Amniotic epithelial cell (primary cell): ENCODE data around the gene RASEF.

Source experiments
- DNase-seq: peaks from one replicate; pipeline ENCODE4 v3.0.0-alpha.2; 2010; ENCODE audit warnings: low read depth

The RASEF gene

DNA sequence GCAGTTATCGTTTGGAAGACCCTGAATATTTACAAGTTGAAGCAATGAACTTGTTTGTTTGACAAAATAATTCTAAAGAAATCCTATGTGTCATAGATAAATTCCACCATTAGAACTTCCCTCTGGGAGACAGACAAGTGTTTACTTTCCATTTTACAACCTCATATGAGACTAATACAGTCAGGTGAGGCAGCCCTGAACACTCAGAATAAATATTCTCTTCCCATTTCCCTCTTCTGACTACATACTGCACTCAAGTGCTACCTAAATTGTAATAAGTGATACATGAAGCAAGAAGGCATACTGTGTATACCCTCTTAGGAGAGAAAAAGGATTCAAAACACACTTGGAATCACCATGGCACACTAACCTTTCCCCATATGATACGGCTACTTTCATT, 6.8 kb downstream of the RASEF start:
- no peak for DNase-seq

GRCh38 chr9:83047839-83048775, 14.8 kb downstream of the RASEF start:
- DNase-seq: peak; percentile 33

DNA sequence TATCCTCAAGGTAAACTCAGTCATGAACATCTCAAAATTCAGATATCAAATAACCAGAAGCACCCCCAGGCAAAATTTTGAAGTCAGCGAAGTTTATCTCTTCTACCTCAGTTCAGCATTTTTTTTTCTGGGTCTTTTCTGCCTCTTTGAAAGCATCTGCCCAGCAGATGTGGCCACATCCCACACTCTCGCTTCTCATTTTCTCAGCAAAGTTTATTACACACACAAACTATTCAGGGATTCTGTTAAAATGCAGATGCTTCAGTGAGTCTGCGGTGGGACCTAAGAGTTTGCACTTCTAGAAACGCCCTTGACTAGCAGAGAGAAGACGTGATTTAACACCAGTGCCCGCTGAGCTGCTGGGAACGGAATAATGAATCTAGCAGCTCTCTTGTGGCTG, 19.3 kb downstream of the RASEF start:
- DNase-seq: no peak

GRCh38 chr9:83041771-83042170, 21.2 kb downstream of the RASEF start:
- peak; percentile 52 for DNase-seq

- DNase-seq: no peak
Measured at GRCh38 chr9:83039303-83039702, 23.6 kb downstream of the RASEF start.

DNA sequence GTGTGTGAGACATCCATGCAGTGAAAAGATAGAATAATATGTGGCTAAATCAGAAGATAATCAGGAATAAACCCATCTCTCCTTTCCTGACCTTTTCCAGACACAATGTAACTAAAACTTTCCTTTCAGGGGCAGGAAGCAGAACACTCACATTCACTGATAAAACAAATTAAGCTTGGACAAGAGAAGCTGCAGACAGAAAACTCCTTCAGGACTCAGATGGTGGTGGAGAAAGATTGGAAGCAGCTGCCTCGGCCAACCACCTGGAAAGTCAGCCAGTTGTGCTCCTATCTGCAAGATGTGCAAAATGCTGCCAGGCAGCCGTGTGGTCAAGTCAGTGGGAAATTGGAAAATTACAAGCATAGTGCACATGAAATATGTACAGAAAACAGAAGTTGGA, 26.9 kb downstream of the RASEF start:
- DNase-seq: no peak

DNA sequence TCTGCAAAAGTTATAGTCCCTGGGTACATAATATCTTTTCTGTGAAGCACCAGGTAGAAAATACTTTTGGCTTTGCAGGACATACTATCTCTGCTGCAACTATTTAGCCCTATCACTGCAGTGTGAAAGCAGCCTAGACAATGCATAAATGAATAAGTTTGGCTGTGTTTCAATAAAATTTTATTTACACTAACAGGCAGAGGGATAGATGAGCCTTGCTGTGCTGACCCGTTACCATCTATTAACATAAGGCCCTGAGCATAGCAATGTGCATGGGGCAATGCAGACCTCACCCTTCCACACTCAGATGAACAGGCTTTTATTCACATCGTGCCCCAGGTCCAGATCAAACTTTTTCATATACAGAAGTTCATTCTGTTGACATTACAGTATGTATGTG, 27.8 kb downstream of the RASEF start:
- no peak for DNase-seq

- DNase-seq: peak; percentile 52
Measured at GRCh38 chr9:83034587-83034986, 28.4 kb downstream of the RASEF start.

- no peak for DNase-seq
Measured at GRCh38 chr9:83034026-83034425, 28.9 kb downstream of the RASEF start.

DNA sequence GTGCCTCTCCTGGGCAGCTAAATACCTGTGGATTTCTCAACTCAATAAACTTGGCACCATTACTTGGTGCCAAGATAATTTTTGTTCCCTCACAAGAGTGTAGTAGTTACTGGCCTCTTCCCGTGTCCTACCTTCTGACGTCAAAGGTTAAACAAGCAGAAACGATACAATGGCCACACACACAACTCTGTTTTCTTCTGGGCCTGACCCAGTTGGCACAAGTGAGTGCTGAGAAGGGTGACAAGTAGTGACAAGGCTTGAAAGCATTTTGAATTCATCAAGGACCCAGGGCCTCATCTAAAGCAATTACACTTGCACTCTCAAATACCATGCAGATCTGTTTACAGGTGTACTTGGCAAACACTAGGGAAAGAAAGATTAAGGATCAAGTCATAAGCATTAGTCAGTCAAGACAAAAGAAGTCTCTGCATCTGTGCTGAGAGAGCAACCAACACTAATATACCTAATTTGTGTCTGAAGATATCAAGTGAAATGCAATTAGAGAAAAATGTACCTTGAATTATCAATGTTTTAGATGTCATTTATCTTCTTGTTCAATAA, 30.8 kb downstream of the RASEF start:
- DNase-seq: no peak

DNA sequence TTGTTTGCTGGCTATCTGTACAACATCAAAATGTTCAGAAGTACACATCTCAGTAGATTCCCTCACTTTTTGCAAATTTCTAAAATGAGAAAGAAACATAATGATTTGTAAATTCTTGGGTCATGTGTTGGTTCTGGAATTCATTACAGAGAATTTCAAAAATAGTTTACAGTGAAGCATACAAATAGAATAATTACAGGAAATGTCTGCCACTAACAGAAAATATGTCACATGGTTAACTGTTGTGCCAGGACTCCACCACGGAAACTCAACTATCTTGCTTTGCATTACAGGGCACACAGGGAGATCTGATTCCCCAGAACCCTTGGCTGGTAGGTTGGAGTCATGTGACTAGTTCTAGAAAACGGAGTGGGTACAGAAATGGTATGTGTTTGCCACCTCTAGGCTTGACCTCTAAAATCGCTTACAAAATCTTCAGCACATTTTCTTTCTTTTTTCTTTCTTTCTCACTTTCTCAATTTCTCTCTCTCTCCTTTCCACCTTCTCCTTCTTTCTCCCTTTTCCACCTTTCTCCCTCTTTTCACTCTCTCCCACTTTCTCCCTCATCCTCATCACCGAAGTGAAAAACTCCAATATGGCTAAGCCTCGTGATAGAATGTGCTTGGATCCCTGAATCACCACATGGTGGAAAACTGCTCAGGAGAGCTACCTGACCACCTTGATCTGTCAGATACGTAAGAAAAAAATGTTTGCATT, 32.4 kb downstream of the RASEF start:
- no peak for DNase-seq

GRCh38 chr9:83029531-83030137, 33.3 kb downstream of the RASEF start:
- DNase-seq: no peak

GRCh38 chr9:83027153-83027891, 35.6 kb downstream of the RASEF start:
- DNase-seq: peak; percentile 90

- DNase-seq: peak; percentile 29
Measured at GRCh38 chr9:83024506-83025125, 38.3 kb downstream of the RASEF start.

DNA sequence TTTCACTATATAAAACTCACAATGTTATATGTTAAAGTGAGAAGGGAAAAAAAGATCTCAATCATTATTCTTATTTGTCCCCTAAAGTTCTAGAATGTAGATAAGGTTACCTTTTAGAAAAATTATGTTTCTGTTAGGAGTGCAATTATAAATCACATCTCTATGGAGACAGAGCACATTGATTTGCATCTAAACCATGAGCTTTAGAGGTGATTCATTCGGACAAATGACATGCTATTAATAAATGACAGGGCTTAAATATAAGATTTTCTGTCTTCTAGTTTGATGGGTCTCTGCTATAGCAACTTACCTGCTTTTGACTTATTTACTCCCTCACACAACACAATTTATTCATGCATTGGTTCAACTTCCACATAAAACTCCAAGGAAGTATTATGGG, 39.8 kb downstream of the RASEF start:
- DNase-seq: no peak

DNA sequence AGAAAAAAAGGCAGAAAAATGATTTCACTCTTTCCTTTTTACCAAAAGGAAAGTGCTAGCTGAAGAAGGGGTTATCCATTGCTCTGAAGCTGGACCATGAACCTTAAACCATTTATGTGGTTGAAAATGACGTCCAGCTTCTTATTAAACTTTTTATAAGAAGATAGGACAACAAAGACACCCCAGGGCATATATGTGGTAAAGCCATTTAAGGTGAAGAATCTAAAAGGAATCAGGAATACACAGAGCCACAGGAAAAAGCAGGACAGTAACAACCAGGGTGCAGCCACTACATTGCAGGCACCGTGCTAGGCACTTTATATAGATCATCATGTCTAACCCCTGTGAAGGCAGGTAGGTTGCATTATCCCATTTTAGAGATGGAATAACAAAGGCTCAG, 42.1 kb downstream of the RASEF start:
- DNase-seq: no peak

GRCh38 chr9:83020327-83020726, 42.6 kb downstream of the RASEF start:
- DNase-seq: no peak

GRCh38 chr9:83019246-83019645, 43.7 kb downstream of the RASEF start:
- peak; percentile 15 for DNase-seq

DNA sequence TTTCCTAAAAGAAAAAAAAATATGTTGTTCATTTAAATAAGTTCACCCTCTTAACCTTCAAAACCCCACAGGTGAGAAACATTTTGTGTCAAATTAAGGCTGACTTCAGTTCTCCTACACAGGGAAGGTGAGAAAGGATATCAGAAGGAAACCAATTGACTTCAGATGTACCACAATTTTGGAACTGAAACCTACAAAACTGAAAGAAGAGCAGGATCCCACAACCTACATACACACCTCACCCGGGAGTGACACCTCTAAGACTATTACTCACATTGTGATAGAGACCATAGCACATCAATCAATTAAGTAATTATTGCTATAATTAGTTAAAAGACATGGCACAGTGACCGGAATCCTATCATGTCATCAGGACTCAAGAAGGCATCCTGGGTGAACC, 47.0 kb downstream of the RASEF start:
- no peak for DNase-seq

GRCh38 chr9:83013867-83014605, 48.9 kb downstream of the RASEF start:
- peak; percentile 66 for DNase-seq
